ENCODE results near the gene TNRC6C.

The TNRC6C gene

DNA sequence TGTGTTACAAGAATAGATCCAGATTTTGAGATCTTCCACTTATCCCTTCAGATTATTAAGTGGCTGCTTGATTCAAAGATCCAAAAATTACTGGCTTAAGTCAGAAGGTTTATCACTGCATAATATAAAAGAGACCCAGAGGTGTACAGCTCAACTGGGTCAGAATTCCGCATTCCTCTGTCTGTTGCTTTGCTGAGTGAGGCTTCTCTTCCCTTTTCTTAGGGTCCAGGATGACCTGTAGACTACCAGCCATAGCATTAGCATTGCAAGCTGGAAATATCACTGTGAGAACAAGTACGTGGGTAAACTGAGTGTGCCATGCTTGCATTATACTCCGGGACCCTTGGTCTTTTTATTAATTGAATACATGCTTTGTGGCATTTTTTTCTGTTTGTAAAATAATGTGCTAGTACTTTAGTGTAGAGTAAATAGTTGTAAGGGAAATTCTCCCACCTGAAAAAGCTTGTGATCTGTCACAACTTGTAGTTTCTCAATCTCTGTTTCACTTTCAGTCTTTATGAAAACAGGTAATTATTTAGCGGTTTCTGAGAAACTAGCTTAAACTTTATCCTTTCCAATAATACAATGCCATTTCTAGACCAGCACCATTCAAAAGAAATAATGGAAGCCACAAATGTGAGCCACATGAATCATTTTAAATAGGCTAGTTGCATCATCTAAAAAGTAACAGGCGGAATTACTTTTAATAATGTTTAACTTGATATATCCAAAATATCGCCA is 61.6 kb downstream of the TNRC6C start:
- no peak for DNase-seq

DNA sequence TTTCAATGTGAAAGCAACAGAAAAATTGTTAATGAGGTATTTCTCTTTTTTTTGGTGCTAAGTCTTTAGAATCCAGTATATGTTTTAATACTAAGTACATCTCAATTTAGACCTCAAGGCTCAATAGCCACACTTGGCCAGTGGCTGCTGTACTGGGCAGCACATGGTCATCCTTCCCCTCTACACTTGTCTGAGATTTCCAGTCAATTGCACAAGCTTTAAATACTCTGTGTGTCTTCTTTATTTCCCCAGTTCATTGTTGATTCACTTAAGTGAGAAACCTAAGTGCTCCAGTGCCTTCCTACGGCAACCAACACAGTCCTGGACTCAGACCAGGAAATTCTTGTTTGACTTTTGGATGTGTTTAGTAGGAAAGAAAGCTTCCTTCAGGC is 62.2 kb downstream of the TNRC6C start:
- no peak for DNase-seq

DNA sequence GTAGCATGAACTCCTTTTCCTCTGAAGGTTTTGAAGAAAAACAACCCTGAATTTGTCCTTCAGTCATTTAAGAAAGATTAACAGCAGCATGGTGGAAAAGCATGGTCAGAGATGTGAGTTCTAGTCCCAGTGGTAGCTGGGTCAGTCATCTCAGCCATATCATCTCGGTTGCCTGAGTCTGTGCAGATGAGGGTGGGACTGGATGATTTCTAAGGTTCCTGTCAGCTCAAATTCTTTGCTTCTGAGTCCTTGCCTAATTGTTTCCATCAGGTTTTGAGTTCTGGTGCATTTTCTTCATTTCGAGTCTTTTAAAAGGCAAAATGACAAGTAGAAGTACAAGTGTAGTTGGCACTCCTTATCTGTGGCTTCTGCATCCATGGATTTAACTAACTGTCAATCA is 63.9 kb downstream of the TNRC6C start:
- DNase-seq = no peak

DNA sequence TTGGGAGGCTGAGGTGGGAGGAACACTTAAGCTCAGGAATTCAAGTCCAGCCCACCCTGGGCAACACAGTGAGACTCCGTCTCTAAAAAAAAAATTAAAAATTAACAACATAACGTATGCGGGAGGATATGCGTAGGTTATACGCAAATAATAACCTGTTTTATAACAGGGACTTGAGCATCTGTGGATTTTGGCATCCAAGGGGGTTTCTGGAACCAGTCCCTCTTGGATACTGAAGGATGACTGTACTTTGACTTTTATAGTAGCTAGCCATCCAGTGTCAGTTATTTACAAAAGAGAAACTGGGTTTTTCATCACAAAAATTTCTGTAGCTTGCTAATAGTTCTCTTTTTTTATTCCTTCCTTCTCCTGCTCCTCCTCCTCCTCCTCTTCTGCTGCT is 64.5 kb downstream of the TNRC6C start:
- DNase-seq = no peak

DNA sequence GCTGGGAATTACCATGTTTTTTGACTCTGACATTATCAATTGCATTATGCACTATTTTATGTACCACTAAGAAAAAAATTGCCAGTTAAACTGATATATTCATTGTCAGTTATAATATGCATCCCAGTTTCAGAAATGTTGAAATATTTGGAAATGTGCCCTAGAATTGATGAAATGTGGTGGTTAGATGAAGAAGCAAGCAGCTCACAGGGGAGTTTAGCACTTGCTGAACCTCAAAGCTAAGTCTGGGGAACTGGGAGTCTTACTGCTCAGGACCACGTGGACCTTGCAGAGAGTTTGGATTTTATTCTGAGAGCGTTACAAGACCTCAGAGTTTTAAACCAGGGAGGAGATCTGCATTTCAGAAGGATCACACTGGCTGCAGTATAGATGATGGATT is 67.9 kb downstream of the TNRC6C start:
- DNase-seq = no peak

DNA sequence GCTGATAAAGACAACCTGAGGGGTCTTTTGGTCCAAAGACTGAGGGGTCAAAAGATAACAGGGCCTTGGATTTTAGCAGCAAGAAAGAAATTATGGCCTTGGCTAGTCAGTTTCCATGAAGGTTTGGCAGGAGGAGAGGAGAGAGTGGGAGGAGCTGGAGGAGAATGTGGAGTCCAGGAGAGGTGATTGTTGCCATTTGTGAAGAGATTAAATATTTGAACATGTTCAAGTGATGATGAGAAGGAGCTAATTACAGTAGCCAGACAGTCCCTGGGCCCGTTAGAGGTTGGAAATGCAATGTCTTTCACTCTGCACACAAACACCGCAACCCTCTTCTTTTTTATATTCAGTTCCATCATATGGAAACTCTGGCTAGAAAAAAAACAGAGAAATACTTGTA is 68.6 kb downstream of the TNRC6C start:
- no peak for DNase-seq

DNA sequence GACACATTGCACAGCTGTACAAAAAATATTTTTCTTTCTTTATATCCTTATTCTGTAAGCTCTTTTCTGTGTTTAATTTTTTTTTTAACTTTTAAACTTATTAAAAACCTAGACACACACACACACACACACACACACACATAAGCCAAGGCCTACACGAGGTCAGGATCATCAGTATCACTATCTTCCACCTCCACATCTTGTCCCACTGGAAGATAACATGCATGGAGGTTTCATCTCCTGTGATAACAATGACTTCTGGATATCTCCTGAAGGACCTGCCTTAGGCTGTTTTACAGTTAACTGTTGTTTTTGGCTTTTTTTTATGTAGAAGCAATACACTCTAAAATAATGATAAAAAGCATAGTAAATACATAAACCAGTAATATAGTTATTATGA is 71.2 kb downstream of the TNRC6C start:
- DNase-seq = no peak

DNA sequence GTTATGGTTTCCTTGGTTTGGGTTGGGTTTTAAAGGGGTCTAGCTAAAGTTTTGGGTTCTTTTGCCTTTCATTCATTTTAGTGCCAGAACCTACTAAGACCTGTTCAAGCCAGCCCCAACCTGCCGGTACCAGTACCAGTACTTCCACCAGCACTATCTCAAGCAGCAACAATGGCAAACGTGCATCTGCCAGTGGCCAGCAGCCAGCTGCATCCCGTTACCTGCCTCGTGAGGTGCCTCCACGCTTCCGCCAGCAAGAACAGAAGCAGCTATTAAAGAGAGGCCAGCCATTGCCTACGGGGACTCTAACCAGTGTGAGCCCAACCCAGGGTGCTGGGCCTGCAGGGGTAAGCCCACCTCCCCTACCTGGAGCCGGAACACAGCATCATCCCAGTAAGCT is 72.9 kb downstream of the TNRC6C start:
- no peak for DNase-seq

DNA sequence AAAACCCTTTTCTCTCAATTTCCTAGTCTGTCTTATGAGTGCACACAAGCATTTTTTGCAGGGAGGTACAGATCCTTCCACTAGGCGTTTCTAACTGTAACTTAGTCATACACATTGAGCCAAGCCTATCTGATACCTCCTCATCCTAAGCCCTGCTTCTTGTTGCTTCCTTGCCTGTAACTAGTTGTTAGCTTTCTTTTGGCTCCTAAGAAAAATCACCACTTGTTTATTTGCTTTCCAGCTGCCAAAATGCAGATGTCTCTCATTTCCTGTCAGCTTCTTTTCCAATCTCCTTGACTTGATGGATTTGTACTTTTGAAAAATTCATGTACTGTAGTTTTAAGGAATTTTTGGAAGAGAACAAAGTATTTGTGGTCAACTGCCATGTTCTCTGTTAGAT is 73.7 kb downstream of the TNRC6C start:
- no peak for DNase-seq

DNA sequence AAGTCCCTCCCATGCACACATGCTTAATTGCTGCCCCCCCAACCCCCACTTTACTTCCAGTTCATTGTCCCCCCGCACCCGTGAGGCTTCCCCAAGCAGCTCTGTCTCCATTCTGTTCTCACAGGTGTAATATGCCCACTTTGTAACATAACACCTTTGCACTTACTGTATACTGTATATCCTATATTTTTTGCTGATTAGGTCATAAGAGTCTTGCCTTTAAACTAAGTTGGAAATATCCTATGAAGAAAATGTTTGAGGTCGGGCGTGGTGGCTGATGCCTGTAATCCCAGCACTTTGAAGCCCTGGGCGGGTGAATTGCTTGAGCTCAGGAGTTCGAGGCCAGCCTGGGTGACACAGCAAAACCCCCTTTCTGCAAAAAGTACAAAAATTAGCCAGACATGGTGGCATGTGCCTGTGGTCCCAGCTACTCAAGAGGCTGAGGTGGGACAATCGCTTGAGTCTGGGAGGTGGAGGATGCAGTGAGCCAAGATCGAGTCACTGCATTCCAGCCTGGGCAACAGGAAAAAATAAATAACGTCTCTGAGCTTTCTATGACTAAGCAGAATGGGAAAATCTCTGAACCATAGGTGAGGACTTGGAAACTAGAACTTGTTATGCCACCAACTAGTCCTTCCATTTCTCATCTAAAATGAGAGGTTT is 76.1 kb downstream of the TNRC6C start:
- no peak for DNase-seq

DNA sequence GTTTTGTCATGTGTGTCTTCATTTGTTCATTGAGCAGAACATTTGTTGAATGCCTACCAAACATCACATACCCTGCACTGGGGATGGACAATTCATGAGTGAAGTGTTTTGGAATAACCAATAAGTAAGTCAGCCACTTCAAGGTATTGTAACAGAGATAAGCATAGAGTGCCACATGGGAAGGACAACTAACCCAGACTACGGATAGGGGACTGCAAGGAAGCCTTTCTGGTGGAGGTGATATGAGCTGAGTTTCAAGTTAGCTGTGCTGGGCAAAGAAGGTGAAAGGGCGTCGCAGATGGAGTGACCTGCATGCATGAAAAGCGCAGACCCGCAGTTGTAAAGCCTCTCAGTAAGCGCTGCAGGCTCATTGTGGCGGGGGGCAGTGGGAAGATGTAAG is 78.8 kb downstream of the TNRC6C start:
- DNase-seq = no peak

DNA sequence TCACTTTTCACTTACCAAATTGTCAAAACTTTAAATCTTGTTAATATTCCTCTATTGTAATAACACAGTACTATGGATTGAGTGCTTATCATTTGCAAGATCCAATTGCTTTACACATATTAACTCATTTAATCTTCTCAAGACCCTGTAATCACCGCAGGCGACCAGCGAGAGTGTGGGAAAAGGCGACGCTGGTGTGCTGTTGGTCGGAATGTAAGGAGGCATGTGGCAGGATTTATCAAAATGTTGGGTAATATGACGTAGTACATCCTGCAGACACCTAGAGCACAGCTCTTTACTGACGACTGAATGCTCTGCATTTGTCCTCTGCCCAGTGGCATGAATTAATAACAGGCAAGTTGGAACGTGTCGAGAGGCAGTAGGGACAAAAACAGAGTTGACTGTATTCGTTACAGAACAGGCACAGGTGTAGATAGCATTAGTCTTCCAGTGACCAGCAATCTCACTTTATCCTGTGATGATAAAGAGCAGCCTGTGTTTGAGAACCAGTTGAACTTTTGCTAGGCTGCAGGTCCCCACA is 80.3 kb downstream of the TNRC6C start:
- DNase-seq = no peak

DNA sequence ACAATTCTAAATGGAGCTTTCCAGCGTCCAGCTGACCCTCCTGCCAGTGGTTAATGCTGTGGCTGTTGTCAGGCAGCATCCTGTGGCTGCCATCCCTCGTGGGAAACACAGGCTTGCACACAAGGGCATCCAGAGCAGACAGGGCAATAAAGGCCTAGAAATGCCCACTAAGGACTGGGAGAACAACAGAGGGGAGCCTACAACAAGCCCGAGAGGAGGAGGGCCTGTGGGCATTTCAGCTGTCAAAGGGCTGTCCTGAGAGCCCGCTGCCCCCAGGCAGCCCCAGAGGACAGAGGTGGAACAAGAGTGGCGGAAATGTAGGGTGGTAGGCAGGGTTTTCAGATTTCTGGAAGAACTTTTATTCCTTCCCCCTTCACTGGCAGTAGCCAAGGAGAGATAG is 81.1 kb downstream of the TNRC6C start:
- no peak for DNase-seq

DNA sequence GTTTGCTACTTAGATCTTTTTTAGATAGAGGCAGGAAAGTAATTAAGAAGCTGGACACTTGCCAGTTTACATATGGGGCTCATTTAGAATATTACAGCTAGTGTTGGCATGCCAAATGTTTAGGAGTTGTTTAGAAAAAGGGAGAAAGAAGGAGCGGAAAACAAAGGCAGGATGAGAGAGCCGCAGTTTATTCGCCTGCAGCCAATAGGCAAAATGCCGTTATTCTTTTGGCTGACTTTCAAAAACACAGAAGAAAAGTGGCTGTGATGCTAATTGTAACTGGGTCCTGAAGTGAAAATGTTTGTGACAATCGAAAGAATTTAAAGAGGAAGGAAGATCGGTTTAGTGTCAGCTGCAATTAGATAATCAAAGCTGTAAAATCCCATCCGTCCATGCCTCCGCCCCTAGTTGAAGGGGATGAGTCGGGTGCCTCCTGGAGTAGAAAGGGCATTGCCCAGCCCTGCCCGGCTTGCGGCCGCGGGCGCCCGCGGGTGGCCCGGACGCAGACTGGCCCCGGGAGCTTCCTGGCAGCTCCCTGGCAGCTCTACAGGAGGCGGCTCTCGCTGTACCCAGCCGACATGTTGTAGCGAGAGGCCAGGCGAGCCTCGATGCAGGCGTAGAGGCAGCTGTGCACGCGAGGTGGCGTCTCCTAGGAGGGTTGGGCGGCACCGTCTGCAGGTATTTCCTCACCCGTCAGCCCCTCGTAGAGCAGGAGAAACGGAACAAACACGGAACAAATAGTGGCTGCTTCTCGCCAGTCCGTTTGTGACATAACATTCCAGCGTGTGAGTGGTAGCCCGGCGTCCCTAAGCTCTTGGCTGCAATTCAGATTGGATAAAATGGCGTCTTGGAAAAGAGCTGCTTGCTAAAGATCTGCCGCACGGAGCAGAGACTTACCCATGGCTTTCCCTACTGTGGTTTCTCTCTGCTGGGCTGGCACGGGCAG is 82.2 kb downstream of the TNRC6C start:
- DNase-seq = no peak

DNA sequence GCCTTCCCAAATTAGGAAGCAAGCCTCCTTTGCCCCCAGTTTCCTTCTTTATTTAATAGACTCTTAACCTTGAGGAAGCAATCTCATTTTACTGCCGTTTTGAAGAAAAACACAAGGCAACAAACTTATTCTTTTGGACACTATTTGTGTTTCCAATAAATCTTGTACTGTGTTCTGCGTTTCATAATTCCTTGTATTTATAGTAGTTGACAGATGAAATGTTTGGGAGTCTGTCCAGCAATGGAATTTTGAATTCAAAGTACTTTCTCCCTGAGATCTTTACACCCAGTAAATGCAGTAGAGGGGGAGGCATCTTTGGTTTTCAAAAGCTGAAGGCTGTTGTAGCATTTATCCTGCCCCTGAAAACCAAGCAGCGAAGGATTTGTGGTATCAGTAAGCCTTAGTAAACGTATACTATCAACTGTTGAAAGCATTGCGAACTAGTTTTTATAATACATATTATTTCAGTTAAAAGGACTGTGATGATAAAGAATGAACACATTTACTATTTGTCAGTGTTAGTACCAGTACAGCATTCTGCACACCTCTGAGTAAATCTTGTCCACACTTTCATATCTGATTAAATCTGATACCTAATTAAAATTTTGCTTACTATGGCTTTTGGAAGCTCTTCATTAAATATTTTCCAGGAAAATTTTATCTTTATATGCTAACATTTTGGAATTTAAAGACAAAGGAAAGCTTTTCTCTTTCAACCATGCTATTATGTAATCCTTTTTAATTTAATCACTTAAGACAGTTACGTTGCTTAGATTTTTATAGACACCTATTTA is 83.1 kb downstream of the TNRC6C start:
- no peak for DNase-seq

DNA sequence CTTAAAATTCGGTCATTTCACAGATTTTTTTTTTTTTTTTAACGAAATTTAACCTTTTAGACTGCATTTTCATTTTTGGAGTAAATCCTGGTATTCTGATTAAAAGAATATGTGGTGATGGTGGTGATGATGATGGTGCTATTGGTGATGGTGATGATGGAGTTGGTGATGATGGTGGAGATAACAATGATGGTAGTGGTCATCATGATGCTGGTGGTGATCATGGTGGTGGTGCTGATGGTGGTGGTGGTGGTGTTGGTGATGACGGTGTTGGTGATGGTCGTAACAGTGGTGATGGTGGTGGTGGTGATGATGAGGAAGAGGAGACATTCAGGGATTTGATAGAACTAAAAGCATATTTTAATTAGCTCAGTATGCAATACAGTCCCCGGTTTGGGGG is 84.0 kb downstream of the TNRC6C start:
- no peak for DNase-seq

DNA sequence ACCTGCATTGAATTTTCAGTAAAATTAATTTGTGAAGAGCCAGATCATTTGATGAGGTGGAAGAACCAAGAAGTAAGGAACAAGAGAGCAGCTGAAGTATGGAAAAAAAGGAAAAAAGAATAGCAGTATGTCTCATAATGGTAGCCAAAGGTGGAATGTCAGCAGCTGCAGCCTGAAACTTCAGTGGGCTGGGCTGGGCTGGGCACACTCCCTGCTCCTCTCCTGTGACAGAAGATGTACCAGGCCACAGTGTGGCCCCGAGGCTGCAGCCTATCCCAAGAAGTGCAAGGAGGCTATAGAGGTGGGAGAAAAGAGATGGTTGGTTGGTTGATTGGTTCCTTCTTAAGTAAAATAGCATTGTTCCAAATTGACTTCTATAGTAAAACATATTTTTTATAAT is 84.5 kb downstream of the TNRC6C start:
- no peak for DNase-seq

DNA sequence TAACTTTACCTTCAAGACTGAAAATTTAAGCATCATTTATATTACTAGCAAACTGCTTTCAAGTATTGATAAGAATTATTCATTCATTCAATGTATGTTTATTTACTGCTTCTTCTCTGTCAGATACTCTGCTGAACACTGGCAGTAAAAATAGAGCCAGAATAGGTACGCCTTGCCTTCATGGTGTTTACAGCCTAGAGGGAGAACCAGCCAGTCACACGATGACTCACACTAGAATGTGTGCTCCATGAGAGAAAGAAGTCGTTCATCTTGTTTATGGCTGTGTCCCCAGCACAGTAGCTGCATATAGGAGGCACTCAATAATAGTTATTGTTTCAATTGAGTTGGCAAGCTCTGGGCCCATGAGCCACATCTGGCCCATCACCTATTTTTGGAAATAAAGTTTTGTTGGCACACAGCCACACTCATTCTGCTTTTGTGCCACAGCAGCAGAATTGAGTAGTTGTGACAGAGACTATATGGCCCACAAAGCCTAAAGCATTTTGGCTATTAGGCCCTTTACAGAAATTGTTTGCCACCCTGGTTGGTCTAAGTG is 85.9 kb downstream of the TNRC6C start:
- no peak for DNase-seq

DNA sequence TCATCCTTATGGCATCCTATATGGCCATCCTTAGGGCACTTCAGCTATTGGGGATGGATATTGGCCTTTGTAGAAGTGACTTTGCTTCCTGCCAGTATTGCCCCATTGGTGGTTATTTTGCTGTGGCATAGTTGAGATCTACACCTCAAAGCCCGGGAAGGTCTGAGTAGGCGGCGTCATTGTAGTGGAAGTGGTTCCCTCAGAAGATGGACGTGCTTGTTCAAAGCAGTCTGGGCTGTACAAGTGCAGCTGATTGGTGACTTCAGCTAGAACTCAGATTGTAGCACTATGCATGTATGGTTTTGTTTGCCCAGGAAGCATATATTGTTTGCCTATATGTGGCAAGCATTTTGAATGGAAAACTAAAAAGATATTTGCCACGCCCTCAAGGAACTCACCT is 86.8 kb downstream of the TNRC6C start:
- DNase-seq = no peak

DNA sequence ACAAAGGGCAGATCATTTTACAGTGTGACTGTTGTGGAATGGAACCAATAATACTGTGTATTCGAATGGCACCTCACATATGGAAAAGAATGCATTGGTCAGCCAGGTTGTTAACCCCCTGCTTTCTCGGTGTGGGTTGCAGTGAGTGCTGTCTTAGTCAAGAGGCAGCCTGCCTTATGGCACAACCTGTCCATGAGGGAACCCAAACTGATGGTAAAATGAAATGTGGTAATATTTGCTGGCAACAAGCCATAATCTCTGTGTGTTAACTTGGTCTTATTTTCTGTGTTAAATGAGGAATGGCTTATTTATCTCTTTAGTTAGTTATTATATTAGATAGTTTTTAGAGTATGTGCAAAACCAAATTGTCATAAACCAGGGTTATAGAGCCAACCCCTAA is 88.4 kb downstream of the TNRC6C start:
- no peak for DNase-seq

DNA sequence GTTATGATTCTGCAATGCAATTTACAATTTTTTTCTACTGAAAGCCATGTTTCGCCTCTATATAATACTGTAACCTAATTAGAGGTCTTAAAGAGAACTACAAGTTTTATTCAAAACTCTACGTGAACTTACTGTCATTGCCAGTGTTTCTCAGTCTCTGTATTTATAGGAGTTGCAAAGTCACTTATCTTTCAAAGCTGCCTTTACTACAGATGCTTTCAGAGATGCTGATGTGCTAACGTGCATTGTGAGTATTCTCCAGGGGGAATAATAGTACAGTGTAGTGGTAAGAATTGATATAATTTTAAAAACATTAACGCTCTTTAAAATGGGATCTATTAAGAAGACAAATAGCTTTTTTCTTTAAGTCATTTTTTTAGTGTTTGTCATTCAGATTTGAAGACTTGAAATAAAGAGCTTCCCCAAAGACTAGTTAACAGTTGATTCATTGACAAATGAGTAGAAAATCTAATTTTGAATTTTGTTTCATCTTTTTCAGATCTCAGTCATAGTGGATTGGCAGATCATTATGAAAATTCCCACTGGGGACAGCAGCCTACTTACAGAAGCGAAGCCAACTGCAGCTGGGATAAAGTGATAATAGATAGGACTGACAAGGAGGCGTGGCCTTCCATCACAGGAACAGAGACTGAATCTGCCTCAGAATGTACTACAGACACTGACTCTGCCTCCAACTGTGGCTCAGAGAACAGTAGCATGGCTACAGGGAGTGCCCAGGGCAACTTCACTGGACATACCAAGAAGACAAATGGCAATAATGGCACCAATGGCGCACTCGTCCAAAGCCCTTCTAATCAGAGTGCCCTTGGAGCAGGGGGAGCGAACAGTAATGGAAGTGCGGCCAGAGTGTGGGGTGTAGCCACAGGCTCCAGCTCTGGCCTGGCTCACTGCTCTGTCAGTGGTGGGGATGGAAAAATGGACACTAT is 90.1 kb downstream of the TNRC6C start:
- DNase-seq = no peak
